ENCODE results near the gene DIRAS3.
"Not testable (repeated sequence)": the region's sequence is repeated elsewhere in the genome, so short reads cannot be mapped to it uniquely, and the experiment has no call there.

Gene DIRAS3

DNA sequence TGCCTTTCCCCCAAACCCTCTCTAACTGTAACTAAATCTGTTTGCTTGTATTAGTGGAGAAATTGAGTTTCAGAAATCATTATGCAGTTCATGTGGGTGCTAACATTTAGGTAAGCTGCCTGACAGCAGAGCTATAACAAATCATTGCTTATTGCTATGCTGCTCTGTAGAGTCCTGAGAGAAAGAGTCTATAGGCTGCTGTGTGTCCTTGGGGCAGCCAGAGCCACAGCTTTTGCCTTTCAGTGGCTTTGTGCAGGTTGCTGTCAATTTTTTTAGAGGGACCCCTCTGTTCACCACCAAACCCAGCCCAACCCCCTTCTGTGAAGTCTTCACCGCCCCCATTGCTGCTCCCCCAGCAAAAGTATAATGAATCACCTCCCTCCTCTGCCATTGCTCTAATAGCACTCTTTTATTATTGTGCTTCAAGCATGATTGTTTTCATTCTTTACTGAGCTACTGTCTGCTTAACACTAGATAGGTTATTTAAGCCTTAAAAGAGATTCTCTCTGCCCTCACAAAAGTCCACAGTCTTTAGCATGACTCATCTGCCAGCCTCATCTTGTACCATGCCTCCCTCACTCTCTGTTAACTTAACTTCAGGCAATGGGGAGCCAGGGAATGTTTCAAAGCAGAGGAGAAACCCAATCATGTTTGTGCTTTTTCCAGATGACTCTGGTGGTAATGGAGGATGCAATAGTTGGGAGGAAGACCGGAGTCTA lies 38.6 kb downstream of the DIRAS3 start:
- TF ChIP-seq CTCF (IDR thresholded peaks at IDR 0.05; ENCODE audit: low read depth, low read length, missing control alignments): no peak

DNA sequence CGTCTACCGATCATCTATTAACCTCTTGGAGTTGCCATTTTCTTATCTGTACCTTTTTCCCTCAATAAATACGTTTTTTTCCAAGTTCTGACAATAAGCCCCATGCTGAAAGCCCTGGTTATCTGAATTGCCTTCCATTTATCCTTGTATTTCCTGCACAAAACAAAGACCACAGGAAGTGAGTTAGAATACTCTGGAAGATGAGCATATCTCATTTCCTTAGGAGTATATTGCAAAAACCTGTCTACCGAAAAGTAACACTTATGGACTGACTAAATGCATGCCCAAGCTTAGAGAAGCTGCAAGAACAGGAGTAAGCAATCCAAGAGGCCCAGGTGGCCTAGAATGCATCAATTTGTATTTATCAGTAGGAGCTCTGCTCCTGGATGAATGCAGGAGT lies 39.9 kb downstream of the DIRAS3 start:
- no peaks in the 10 kb centered on the region for H3K27me3 ChIP-seq (replicated peaks)
- in situ Hi-C loops (cut with HindIII; ENCODE audit: low pct_ligation_motif_present, low sequenced_read_pairs): no loop called here
- TF ChIP-seq CTCF (IDR thresholded peaks at IDR 0.05; ENCODE audit: low read depth, low read length, missing control alignments): no peak
- DNase-seq: no peak
- H3K36me3 ChIP-seq (replicated peaks): no peaks in the 10 kb centered on the region
- no peak overlapping the region for H3K27ac ChIP-seq
- no peak overlapping the region for H3K4me3 ChIP-seq (ENCODE audit: low read depth, low read length)

More for the DNA sequence above, 38.6 kb downstream of the DIRAS3 start:
- Histone ChIP-seq H3K36me3 (replicated peaks) (no peaks in the 10 kb centered on the region), H3K4me3 (ENCODE audit: low read depth, low read length) (no peak overlapping the region), H3K27ac (no peak overlapping the region), H3K27me3 (replicated peaks) (no peaks in the 10 kb centered on the region)
- in situ Hi-C loops (cut with HindIII; ENCODE audit: low pct_ligation_motif_present, low sequenced_read_pairs): no loop called here
- no peak for DNase-seq

DNA sequence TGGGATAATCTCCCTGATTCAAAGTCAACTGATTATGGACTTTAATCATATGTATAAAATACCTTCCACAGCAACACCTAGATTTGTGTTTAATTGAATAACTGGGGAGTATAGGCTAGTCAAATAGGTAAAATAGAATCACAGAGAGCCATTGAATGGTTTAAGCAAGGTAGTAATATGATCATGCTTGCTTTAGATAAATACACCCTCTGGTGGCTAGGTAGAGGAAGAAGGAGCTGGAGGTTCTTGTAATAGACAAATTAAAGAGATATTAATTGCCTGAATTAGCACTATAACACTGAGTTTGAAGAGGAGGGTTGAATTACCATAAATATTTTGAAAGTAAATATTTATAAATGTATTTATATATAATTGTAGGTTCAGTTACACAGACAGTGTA lies 40.3 kb downstream of the DIRAS3 start:
- H3K4me3 ChIP-seq (ENCODE audit: low read depth, low read length): no peak overlapping the region
- no peak overlapping the region for H3K27ac ChIP-seq
- no peaks in the 10 kb centered on the region for H3K27me3 ChIP-seq (replicated peaks)
- H3K36me3 ChIP-seq (replicated peaks): no peaks in the 10 kb centered on the region
- in situ Hi-C loops (cut with HindIII; ENCODE audit: low pct_ligation_motif_present, low sequenced_read_pairs): no loop called here
- peak; percentile 49 for TF ChIP-seq CTCF (IDR thresholded peaks at IDR 0.05; ENCODE audit: low read depth, low read length, missing control alignments)
- no peak for DNase-seq

- H3K4me3 ChIP-seq (ENCODE audit: low read depth, low read length); DNase-seq; H3K27me3 ChIP-seq (replicated peaks); in situ Hi-C loops (cut with HindIII; ENCODE audit: low pct_ligation_motif_present, low sequenced_read_pairs); H3K36me3 ChIP-seq (replicated peaks); H3K27ac ChIP-seq: not testable (repeated sequence)
Observed at GRCh38 chr1:68003626-68004025, 46.8 kb downstream of the DIRAS3 start.

- H3K36me3 ChIP-seq (replicated peaks): no peaks in the 10 kb centered on the region
- no peak for TF ChIP-seq CTCF (IDR thresholded peaks at IDR 0.05; ENCODE audit: low read depth, low read length, missing control alignments)
- no peak for DNase-seq
- H3K27ac ChIP-seq: no peak overlapping the region
- in situ Hi-C loops (cut with HindIII; ENCODE audit: low pct_ligation_motif_present, low sequenced_read_pairs): no loop called here
- H3K4me3 ChIP-seq (ENCODE audit: low read depth, low read length): no peak overlapping the region
- H3K27me3 ChIP-seq (replicated peaks): no peaks in the 10 kb centered on the region
Observed at GRCh38 chr1:68000191-68000590, 50.2 kb downstream of the DIRAS3 start.

DNA sequence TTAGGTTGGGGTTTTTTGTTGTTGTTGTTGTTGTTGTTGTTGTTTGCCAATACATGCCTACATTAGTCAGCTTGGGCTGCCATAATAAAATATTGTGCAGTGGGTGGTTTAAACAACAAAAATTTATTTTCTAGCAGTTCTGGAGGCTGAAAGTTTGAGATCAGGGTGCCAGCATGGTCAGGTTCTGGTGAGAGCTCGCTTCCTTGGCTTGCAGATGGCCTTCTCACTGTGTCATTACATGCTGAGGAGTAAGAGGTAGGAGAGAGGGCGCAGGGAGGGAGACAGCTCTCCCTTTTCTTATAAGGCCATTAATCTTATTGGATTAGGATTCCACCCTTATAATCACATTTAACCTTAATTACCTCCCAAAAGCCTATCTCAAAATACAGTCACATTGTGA lies 52.7 kb downstream of the DIRAS3 start:
- Histone ChIP-seq H3K27me3 (replicated peaks) (no peaks in the 10 kb centered on the region), H3K4me3 (ENCODE audit: low read depth, low read length) (no peak overlapping the region), H3K36me3 (replicated peaks) (no peaks in the 10 kb centered on the region), H3K27ac (no peak overlapping the region)
- in situ Hi-C loops (cut with HindIII; ENCODE audit: low pct_ligation_motif_present, low sequenced_read_pairs): no loop called here
- TF ChIP-seq CTCF (IDR thresholded peaks at IDR 0.05; ENCODE audit: low read depth, low read length, missing control alignments): no peak
- no peak for DNase-seq

All from brain microvascular endothelial cell (primary cell).